GM18868 (cell line): Measurements from ENCODE around the gene TARP.
"Not testable (repeated sequence)": the region's sequence is repeated elsewhere in the genome, so short reads cannot be mapped to it uniquely, and the experiment has no call there.

Source experiments
- ATAC-seq: cut with Tn5 transposase; IDR thresholded peaks from one replicate; pipeline ENCODE4 v1.9.1; 2021; ENCODE audit warnings: mild to moderate bottlenecking, moderate library complexity; ENCODE audit not compliant: unreplicated experiment

The TARP gene

DNA sequence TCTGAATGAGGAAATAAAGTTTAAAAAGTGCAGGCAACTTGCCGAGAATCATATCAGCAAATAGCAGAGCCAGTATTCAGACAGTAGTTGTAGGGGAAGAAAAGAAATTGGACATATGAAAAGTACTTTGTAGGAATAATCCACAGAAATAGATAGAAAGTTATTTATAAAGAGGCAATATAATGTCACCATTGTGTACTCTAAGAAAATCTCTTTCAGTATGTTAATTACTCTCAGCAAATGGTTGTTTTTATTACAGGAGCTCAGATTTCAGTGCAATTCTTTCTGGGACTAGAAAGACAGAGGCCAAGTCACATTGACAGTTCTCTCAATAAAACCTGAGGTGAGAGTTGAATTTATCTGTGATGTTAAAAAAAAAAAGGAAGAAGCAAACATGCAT, 10.2 kb downstream of the TARP start:
- ATAC-seq, result not testable (repeated sequence)

DNA sequence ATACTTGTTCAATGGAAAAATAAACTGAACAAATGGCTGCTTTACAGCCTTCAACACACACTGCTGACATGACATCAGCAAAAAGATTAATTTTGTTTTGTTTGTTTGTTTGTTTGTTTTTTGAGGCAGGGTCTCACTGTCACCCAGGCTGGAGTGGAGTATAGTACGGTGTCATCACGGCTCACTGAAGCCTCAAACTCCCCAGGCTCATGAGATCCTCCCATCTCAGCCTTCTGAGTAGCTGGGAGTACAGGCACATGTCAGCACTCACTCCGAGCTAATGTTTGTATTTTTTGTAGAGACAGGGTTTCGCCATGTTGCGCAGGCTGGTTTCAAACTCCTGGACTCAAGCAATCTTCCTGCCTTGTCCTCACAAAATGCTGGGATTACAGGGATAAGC, 10.9 kb downstream of the TARP start:
- no peak for ATAC-seq

DNA sequence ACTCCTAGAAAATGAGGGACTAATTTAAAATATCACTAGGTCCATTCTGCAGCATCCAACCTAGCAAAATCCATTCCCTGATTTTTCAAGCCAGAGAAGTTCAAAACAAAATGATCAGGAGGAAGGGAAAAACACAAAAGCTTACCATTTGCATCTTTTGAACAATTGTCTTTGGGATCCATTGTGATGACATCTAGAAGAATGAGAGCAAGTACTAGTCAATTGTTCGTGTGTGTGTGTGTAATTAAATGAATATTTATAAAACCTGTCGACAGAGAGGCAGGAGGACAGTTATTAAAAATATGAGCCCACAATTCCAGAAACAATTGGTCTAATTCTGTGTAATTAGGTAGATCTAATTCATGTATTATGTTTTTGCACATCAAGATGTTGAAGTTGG, 11.4 kb downstream of the TARP start:
- not testable (repeated sequence) for ATAC-seq

DNA sequence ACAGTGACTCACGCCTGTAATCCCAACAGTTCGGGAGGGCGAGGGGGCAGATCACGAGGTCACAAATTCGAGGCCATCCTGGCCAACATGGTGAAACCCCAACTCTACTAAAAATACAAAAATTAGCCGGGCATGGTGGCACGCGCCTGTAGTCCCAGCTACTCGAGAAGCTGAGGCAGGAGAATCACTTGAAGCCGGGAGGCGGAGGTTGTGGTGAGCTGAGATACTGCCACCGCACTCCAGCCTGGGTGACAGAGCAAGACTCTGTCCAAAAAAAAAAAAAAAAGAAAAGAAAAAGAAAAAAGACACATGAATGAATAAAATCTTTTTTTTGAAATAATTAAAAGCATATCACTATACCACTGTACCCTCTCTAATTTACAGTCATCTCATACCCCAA, 11.8 kb downstream of the TARP start:
- not testable (repeated sequence) for ATAC-seq

DNA sequence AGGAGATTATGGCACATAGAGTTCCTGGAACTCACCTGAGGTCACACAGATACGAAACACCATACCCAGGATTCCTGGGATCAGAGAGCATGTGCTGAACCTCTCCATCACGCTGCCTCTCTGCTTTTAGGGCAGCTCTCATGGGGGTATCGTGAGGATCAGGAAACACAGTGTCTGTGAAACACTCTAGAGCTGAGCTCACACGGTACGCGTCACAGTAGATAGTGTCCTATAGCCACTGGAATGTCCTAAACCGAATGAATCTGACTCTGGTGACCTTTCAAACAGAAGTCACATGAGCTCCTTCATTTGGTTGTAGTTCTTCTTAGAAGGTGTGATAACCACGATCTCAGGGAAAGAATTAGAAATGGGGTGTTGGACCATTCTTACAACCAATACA, 14.3 kb downstream of the TARP start:
- not testable (repeated sequence) for ATAC-seq

DNA sequence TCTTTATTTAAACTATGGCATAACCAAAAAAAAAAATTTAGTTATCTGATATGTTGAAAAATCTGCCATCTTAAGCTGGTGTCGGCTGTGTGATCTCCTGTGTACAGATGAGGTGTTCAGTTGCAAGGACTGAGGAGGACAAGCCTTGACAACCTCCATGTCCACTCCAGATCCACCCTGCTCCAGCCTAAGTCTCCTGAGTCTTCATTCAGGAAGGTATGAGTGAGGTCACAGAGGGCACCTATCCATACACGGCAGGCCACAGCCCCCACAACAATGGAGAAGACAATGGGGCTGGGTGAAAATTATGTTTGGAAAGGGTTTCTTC, 16.1 kb downstream of the TARP start:
- no peak for ATAC-seq

DNA sequence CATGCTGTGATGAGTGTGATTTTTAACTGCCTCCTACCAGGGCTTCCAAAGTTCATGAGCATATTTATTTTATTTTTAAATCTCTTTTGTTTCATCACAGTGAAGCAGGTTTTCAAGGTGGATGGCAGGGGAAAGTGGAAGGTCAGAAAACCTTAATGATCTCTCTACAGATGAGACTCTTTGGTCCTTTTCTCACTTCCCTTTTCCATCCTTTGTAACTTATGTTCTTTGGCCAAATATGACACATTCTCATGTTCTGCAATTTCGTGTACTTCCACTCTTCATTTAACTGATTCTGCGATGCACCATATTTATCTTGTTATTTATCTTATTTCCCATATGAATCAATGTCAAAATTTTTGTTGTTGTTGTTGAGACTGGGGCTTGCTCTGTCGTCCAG, 23.6 kb downstream of the TARP start:
- ATAC-seq, result peak; percentile 83

DNA sequence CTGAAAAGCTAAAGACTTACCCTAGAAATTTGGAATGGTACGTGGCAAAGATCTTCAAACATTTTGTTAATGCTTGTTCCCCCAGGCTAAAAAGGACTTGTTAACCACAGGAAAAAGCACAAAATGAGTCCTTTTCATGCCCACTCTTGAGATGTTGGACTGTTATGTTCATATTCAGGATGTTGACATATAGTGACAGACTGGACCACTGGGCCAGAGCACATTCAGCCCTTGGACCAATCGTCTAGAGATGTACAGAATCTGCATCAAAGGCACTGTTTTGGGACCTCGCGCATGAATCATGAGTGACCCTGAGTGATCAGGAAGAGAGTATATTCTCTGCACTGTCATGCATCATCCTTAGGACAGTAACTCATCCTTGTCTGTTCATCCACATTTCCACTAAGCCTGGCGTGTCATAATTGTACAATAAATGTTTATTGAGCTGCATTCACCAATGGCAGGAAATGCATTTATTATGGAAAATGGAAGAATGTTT, 25.3 kb downstream of the TARP start:
- no peak for ATAC-seq

DNA sequence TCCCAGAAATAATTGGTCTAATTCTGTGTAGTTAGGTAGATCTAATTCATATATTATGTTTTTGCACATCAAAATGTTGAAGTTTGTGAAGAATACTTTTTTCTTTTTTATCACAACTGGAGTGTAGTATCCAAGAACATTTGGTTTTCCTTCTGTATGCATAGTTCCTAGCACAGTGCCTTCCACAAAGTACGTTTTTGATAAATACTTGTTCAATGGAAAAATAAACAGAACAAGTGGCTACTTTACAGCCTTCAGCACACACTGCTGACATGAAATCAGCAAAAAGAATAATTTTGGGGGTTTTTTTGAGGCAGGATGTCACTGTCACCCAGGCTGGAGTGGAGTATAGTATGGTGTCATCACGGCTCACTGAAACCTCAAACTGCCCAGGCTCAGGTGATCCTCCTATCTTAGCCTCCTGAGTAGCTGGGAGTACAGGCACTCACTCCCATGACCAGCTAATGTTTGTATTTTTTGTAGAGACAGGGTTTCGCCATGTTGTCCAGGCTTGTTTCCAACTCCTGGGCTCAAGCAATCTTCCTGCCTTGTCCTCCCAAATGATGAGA, 27.9 kb downstream of the TARP start:
- ATAC-seq, result peak; percentile 47

DNA sequence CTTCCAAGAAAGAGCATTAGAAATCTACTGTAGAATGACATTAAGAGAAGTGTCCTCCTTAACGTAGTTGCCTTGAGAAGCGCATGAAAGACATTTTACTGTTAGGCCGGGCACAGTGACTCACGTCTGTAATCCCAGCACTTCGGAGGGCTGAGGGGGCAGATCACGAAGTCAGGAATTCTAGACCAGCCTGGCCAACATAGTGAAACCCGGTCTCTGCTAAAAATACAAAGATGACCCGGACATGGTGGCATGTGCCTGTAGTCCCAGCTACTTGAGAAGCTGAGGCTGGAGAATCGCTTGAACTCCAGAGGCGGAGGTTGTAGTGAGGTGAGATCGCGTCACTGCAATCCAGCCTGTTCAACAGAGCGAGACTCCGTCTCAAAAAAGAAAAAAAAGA, 28.9 kb downstream of the TARP start:
- no peak for ATAC-seq

DNA sequence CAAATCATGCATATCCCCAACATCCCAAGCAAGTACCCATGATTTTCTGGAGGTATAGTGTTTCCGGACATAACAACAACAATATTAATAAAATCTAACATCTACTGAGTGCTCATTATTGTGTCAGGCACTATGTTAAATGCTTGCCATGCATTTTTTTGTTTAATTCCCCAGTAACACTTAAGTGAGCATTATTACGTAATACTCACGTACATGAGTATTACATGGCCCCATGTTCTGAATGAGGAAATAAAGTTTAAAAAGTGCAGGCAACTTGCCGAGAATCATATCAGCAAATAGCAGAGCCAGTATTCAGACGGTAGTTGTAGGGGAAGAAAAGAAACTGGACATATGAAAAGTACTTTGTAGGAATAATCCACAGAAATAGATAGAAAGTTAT, 30.1 kb downstream of the TARP start:
- not testable (repeated sequence) for ATAC-seq

DNA sequence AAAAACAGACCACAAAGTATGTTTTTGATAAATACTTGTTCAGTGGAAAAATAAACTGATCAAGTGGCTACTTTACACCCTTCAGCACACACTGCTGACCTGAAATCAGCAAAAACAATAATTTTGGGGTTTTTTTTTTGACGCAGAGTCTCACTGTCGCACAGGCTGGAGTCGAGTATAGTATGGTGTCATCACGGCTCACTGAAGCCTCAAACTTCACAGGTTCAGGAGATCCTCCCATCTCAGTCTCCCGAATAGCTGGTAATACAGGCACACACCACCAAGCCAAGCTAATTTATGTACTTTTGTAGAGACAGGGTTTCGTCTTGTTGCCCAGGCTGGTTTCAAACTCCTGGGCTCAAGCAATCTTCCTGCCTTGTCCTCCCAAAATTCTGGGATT, 30.6 kb downstream of the TARP start:
- ATAC-seq, result no peak

DNA sequence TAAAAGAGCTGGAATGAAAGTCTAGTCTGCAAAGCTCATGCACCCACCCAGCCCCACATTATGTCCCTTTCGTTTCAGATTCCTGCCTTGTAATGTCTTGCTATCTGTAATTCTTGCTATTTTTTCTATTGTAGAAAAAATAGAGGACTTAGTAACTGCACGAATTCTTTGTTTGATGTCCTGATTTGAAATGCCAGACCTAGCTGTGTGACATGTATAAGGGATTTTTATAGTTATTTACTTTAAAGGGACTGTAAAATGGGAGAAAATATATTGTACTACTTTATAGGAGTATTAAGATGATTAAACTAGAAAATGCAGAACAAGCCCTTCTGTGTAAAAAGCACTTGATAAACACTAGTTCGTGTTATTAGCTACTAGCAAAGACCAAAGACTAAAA, 32.4 kb downstream of the TARP start:
- ATAC-seq, result no peak

DNA sequence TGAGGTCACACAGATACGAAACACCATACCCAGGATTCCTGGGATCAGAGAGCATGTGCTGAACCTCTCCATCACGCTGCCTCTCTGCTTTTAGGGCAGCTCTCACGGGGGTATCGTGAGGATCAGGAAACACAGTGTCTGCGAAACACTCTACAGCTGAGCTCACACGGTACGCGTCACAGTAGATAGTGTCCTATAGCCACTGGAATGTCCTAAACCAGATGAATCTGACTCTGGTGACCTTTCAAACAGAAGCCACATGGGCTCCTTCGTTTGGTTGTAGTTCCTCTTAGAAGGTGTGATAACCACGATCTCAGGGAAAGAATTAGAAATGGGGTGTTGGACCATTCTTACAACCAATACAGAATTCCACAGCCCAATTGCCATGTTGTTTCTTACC, 34.3 kb downstream of the TARP start:
- ATAC-seq, result not testable (repeated sequence)

DNA sequence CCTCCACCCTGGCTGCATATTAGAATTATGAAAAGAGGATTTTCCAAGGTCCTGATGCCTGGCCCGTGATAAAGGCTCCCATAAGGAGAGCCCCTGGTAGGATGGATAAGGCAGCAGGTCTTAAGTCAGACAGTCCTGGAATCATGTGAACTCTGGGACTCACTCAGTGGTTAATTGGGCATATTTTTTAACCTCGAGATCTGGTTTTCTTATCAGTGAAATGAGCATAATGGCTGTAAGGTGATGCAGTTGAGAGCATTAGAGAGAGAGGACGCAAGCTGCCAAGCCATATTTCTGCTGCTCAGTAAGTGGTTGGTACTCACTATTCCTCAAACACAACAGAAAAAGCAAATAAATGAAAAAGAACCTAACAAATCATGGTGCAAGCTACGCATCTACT, 37.8 kb downstream of the TARP start:
- no peak for ATAC-seq

DNA sequence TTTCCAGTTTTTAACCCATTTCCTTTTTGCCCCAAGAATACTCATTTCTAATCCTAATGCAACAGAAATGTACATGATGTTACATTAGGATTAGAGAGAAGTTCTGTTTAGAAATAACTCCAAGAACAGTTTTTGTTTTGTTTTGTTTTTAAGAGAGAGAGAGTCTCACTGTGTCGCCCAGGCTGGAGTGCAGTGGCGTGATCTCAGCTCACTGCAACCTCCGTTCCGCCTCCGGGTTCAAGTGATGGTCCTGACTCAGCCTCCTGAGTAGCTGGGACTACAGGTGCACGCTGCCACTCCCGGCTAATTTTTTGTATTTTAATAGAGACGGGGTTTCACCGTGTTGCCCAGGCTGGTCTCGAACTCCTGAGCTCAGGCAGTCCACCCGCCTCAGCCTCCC, 38.7 kb downstream of the TARP start:
- ATAC-seq, result not testable (repeated sequence)

DNA sequence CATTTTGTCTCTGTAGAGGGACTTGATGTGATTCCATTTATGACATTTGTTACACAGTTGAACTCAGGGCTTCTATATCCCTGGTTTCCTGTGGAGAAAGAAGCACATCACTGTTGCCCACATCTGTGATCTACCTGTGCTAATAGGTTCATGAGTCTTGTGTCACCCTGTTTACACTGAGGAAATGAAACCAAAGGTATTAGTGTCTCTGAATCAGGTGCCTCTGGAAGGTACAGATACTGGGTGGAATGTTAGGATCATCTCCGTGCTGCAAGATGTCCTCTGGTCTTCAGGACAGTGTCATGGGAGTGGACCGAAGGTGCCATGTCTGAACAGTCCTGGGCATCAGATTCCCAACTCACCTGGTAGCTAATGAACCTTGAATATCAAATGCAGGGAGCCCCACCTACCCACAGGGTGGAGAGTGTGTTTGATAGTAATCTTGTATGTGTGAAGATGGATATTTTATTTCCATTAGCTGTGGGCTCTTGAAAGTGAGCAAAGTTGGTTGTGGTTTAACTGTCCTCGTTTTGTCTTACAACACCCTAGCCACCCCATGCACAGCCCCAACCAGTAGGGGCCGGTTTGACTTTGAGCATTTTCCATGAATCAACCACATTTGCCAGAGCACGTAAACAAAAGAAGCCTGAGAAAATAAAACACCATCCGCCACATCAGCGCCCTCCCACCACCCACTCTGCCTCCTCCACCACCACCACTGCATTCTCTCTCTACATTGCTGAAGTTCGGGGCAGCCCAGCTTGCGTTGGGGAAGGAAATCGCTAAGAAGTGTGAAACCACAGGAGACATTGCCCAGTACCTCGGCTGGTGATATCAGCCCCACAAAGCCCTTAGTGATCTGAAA, 40.7 kb downstream of the TARP start:
- ATAC-seq, result peak; percentile 92

DNA sequence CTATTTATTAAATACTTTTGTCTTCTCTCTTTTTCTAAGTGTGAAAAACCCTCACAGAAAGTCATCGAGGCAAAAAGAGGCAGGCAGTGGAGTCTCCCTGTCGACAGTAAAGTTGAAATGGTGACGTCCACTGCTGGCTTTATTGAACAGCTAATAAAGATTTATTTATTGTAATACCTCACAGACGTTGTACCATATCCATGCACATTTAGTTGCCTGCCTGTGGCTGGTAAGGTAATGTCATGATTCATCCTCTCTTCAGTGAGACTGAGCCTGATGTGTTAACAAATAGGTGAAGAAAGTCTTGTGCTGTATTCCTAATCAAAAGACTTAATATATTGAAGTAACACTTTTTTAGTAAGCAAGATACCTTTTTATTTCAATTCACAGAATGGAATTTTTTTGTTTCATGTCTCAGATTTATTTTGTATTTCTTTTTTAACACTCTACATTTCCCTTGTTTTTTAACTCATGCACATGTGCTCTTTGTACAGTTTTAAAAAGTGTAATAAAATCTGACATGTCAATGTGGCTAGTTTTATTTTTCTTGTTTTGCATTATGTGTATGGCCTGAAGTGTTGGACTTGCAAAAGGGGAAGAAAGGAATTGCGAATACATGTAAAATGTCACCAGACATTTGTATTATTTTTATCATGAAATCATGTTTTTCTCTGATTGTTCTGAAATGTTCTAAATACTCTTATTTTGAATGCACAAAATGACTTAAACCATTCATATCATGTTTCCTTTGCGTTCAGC, 43.4 kb downstream of the TARP start:
- no peak for ATAC-seq

DNA sequence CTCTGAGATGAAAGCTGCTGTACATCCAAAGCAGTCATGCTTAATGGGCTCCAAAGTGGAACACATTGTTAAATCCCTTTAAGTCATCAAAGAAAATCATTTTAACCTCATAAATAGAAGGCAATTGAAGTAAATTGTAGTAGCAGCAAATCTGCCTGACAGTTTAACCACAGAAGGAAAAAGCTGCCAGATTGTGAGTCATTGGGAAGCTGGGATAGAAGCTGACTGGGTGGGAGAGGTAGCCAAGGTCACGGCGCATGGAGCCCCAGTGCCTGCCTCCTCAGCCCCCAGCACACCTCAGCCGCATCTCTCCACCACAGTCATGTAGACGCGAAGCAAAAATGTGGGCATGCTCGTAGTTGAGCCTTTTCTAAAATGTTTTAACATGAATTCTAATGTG, 44.0 kb downstream of the TARP start:
- ATAC-seq, result no peak

DNA sequence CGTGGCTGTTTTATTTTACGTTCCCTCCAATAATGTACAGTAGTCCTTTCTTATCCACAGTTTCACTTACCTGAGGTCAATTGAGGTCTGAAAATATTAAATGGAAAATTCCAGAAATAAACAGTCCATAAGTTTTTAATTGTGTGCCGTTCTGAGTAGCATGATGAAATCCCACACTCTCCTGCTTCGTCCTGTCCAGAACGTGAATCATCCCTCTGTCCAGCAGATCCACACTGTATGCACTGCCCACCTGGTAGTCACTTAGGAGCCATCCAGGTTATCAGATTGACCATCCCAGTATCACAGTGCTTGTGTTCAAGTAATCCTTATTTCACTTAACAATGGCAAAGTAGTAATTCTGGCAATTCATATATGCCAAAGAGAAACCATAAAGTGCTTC, 49.0 kb downstream of the TARP start:
- ATAC-seq, result no peak

DNA sequence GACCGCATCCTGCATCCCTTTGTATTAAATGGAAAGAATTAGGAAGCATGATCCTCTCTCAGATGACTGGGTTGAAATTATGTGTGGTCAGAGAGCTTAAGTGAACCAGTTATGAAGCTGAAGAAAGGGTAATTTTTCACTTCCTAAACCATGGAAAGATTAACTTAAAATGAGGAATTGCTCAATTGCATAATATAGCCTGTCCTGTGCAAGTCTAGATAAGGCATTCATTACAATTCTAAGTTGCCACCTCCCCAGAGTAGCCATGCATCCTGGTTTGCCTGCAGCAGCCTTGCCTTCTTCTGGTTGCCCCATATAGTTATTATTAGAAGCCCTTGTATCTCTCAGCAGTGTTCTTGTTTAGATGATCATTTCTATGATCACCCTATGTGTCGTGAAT, 50.1 kb downstream of the TARP start:
- no peak for ATAC-seq
